GM18517 (cell line): ENCODE results near the gene RASGEF1B.
A peak's percentile ranks its signal among the peaks of the same experiment; 100 is the strongest.
"Not testable (repeated sequence)": the region's sequence is repeated elsewhere in the genome, so short reads cannot be mapped to it uniquely, and the experiment has no call there.

Source experiments
- ATAC-seq: cut with Tn5 transposase; IDR thresholded peaks from one replicate; pipeline ENCODE4 v1.9.1; 2021; ENCODE audit warnings: mild to moderate bottlenecking, moderate library complexity; ENCODE audit not compliant: unreplicated experiment

Gene RASGEF1B

DNA sequence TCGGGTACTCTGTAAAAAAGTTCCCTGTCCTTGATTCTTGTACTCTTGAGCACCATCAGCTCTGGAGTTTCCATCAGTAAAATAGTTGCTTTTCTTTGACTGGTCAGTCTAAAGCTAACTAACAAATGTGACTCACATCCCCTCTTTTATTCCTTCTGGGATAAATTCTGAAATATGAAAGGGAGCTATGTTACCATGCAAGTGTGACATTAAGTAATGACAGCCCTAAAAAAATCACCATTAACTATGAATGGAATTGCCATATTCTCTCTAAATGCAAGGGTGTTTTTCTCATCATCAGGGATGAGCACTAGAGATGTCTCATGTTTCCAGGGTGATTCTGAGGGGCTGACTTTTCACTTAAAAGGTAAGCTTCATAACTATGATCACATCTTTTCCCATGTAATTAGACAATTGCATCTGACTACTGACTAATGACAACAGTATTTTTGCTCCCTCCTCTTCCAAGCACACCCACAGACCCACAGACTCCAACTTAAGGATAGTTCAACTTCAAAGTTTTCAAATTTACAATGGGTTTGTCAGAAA is 26.9 kb upstream of the RASGEF1B start:
- no peak for ATAC-seq

DNA sequence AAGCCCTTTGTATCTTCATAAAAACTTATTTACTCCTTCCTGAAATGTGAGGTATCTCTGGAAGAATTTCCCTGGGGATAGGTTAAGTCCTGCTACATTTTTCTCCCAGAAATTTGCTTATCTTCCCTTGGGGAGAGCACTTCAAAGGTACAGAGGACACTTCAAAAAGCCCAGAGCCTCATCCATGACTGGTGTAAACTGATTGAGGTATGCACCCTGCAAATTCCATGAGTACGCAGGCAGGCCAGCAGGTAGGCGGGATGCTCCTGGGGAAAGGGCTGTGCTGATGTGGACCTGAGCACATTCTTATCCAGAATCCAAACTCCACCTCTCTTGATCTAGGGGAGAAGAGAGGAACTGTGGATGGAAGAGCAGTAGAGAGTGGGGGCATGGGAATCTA is 26.3 kb upstream of the RASGEF1B start:
- ATAC-seq: no peak

DNA sequence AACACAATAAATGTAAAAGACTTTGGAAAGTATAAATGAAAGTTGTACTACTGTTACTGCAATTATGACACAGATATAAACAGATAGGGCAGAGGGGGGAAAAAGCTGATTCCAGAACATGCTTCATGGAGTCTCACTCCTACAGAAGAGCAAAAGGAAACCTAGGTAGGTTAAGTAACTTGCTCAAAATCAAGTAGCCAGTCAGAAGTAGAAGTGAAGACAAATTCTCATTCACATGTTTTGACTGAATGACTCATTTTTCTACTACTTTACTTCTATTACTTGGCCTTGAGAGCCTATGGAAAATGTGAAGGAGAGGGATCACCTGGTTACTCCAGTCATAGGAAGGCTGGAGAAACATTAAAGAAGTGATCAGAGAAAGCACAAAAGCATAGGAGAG is 23.6 kb upstream of the RASGEF1B start:
- ATAC-seq: no peak

DNA sequence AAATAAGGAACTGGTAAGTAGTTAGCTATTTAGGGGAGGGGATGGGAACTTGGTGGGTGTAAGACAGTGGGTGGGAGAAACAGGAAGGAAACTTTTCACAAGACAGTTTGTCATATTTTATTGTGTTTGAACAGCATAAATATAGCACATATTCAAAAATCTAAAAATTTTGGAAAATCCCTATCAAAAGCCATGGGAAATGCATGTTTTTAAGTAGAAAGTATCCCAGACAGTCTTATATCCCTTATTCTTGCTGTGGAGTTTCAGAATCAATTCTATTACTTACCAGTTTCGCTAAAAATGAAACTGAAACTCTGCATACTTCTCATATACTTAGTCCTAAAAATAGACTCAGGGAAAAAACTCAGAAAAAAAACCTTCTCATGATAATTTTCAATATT is 22.3 kb upstream of the RASGEF1B start:
- peak; percentile 89 for ATAC-seq

DNA sequence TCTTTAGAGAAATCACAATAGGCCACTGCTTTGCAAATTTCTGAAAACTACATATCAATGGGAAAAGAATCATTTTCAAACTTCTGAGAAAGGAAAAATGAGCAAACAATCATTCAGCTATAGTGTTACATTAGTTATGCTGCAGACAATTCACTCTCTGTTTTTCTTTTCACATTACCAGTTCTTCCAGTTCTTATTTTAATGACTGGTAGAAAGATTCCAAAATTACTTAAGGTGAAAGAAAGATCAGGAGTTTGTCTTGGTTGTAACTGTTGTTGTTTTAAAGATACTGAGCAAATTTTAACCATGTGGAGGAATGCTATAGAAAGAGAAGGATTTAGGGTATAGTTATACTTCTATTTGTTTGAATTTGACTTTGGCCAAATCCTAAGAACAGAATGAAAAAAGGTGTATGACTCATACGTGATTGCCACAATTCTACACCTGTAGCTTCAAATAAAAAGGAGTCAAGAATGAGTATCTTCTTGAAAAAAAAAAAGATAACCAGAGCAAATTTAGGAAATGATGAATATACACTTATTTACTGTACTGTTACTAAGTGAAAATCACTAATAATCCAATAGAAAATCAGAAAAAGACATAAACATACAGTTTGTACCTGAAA is 21.0 kb upstream of the RASGEF1B start:
- ATAC-seq: no peak

DNA sequence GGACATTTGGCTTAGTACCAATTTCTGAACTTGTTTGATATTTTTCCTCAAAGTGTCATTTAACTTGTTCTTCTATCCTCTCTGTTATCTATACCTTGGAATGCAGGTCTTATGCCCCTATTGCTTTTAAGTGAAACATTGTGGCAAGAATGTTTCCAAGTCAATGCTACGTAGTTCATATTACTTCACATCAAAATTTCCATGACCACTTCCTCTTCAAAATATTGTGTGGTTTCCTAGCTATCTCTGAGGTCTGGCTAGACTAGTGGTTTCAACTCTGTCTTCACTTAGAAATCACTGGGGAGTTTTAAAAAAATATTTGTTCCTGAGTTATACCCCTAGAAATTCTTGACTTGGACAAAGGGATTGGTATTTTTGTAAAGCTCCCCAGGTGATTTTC is 20.2 kb upstream of the RASGEF1B start:
- no peak for ATAC-seq

DNA sequence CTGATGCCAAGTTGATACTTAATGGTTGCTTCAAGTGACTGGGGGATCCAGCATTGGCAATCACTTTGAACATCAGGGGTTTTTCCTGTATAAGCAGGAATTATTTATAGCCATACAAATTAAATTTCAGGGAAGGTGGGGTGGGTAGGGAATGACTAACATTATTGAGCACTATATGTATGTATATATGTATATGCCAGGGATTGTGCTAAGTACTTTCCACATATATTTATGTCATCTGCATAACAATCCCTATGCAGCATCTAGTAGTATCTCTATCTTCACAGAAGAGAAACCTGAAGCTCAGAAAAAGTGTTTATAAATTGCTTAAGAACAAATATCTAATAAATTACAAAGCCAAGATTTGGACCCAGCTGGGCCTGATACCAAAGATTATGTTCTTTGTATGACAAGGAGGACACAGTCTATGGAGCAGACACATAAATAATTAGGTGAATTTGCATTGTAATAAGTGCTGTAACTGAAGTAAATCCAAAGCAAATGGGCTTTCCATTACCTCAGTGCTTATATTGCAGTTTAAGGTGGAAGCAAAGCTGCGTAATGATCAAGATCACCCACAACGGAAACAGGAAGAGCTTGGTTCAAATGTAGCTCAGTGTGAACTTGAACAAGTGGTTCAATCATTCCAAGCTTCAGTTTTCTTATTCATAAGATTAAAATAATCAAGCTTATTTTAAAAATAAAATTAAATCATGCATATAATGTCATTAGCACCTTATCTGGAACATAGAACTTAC is 18.9 kb upstream of the RASGEF1B start:
- no peak for ATAC-seq

DNA sequence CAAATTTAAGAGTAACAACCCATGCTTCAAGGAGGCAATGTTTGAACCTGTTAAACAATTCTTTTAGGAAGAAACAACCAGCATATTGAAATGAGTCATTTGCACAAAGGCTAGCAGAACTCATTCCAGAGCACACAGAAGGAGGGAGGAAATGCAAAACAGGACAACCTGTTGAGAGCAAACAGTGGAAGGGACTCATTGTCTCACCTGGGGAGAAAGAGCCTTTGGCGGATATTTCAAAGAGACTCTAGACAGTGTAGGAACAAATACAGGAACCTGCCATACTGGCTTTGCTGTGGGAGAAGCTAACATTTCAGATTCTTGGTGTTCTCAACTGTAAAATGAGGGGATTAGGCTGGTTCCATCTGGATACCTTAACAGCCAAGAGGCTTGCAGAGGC is 14.8 kb upstream of the RASGEF1B start:
- ATAC-seq: no peak

DNA sequence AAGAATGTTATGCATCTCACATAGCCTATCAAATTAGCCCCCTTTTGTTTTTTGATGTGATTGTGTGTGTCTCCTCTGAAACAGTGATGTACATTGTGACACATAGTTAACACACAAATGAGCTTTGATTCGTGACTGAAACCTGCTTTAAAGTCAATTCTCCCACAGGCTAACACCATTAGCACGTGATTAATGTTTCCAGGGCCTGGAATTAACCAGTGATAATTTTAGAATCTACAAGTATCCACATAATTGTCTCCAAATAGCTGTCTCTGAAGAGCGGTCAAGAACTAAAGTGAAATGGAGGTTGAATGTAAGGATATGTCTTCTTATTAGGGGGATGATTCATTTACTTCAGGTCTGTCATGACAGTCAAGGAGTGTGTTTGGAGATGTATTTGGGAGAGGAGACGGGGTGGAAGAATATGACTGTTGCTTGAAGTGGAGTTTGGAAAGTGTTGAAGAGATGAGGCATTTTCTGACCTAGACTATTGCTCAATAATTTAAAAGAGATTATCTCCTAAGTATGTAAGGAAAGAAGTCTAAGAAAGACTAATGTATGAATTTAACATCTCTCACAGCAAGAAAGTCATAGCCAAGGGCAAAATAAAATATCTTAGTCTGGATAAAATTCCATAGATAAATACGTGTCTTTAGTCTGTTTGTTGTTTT is 13.7 kb upstream of the RASGEF1B start:
- ATAC-seq: no peak

DNA sequence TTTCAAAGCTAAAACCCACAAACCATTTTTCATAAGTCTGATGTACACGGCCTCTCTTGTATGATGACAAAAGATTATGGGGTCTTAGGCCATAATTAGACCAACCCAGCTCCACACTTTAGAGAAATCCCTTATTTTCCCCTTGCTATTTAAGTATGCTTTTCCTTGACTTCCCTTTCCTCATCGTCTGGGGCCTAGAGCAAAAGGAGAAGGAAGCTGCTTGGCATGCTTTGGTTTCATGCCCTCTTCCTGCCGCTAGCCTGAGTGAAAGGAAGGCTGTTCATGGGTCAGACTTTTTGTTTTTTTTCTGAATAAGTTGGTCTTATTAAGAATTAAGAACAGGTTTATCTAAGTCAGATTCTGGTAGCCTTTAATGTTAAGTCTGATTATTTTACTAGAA is 10.6 kb upstream of the RASGEF1B start:
- no peak for ATAC-seq

DNA sequence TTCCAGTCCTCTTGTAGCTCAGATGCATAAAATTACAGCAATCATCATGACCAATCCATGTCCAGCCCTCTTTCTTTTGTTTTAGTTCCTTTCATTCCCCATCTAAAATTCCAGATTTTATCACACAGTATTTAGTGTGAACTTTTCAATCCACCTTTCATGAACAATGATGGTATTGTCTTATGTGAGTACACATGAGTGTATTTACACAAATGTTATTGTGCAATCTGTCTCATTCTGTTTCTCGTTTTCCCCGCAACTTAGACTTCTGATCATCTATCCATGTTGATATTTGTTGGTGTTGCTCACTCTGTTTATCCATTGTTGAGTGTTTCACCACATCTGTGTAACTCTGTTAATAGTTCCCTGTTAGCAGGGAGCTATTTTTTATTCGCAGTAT is 9.4 kb upstream of the RASGEF1B start:
- no peak for ATAC-seq

DNA sequence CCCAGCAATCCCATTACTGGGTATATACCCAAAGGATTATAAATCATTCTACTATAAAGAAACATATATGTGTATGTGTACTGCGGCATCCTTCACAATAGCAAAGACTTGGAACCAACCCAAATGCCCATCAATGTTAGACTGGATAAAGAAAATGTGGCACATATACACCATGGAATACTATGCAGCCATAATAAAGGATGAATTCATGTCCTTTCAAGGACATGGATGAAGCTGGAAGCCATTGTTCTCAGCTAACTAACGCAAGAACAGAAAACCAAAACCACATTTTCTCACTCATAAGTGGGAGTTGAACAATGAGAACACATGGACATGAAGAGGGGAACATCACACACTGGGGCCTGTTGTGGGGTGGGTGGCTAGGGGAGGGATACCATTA is 7.9 kb upstream of the RASGEF1B start:
- ATAC-seq: not testable (repeated sequence)

DNA sequence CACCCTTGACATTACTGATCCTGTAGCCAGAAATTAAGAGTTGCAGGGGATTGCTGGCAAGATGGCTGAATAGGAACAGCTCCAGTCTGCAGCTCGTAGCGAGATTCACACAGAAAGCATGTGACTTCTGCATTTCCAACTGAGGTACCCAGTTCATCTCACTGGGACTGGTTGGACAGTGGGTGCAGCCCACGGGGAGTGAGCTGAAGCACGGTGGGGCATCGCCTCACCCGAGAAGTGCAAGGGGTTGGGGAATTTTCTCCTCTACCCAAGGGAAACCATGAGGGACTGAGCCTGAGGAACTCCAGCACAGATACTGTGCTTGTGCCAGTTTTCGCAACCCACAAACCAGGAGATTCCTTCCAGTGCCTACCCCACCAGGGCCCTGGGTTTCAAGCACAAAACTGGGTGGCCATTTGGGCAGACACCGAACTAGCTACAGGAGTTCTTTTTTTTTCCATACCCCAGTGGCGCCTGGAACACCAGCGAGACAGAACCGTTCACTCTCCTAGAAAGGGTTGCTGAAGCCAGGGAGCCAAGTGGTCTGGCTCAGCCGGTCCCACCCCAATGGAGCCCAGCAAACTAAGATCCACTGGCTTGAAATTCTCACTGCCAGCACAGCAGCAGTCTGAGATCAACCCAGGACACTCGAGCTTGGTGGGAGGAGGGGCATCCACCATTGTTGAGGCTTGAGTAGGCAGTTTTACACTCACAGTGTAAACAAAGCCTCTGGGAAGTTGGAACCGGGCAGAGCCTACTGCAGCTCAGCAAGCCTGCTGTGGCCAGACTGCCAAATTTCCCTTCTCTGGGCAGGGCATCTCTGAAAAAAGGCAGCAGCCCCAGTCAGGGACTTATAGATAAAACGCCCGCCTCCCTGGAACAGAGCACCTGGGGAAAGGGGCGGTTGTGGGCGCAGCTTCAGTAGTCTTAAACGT is 1.9 kb upstream of the RASGEF1B start:
- not testable (repeated sequence) for ATAC-seq

DNA sequence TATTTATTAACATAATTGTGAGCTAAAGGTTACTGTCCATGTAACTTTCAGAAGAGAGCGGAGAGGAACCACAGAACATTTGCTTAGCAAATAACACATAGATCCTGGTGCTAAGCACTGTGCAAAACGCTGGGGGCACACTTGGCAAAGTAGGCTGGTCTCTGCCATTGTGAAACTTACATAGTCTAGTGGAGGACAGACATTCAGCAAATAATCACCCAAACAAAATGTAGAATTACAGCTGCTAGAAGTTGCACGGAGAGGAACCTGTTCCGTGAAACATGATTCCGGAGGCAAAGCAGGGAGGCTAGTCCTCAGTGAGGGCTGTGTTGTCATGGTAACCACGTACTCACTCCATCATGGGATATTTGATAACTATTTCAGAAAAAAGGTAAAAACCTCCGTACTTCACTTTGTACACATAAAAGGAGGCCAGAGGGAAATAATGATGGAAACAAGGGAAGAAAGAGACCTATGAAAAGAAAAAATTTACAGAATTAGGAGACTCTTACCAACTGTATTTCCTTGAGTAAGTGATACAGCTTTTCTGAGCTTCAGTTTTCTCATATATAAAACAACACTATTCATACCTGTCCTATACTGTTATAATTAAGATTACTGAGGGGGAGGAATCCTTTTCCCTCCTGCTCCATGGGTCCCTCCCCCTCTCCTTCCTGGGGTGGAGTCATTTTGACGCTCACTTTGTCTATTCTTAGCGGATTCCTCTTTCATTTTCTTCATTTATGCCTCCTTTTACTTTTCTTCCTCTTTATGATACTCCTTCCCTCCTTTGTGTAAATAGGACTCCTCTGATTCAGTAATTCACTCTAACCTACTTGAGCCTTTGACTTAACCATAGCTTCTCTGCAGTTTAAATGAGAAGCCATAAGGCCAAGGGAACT is 825 bp upstream of the RASGEF1B start:
- peak; percentile 68 for ATAC-seq

DNA sequence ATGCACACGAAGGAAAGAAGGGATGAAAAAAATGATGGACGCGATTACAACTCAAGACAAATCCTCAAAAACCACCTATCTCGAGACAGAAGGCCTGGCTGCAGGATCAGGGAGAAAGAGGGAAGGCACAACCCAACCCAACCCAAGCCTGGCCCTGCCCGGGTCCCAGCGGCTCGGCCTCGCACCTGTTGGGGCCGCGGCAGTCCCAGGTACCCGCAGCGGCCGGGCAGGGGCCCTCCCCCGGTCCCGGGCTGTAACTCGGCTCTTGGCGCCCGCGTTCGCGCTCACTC is 464 bp downstream of the RASGEF1B start:
- ATAC-seq: peak; percentile 9

DNA sequence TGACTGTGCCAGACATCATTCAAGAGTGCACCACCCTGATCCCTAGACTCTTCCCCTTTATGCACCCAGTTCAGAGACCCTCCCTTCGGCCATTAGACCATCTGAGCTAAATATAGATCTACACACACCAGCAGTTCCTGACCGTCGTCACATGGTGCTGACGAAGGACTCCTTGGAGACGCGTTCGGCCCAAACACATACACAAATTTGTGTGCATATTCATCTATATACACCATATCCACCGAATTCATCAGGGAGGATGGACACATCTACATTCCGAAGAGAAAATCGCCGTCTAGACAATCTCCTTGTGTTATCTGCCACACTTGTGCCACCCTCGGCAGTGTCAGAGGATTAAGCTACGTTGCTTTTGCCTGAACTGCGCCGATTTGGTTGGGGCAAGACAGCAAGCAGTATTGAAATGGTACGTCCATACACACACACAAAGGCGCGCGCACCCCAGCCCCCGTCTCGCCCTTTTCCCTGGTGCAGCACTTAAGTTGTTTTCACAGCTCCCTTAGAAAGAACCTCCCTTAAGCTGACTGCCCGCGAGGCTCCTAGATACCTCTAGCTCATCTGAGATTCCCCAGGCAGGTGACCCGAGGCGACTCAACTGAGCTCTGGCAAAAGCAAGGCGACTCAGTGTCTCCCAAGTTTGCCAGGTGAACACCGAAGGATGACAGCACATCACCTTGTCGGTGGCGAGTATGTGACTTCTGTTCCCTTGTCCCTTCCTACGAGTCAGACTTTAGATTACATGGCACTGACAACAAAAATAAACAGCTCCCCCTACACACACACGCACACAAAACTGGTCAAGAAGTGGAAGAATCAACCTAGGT is 1.0 kb downstream of the RASGEF1B start:
- no peak for ATAC-seq

DNA sequence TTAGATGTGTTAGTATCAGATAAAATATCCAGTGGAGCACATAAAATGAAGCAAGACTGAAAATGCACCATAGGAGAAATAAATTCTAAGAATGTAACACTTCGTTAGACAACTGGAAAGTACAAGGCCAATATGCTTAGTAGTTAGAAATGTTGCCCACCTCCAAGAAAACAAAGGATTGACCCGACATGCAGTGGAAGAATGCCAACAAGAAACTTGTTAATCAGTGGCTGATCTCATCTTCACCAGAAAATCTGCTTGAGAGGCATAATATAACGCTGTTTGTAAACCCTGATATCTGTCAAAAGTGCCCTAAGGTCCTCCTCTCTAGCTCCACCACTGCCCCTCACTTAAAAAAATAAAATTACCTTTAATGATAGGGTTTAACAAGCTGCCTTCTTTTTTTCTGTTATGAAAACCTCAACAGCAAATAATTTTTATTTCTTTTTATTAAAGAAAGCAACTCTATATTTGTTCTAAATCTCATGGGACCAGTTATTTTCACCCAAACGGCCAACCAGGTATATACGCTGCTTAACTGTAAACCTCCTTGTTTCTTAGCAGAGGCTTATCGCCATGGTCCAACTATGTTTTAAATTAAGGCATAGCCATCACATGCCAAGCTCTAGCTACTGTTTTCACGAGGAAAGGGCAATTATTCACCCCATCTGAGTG is 1.8 kb downstream of the RASGEF1B start:
- no peak for ATAC-seq

DNA sequence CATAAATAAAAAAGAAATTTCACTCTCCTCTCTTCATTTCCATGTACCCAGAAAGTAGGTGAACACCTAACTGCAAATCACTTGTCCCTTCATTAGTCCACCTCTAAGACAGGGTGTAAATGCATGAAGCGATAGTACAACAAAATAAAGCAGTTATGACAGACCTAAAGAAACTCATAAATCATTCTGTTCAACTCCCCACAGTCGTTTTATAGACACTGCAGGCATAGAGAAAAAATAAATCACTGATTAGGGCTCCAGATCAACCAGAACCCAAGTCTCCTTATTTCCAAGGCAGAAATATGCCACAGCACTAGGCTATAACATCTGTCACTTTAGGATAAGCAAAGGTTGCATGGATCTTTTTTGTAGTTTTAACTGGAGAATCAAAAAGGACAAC is 3.0 kb downstream of the RASGEF1B start:
- ATAC-seq: no peak

DNA sequence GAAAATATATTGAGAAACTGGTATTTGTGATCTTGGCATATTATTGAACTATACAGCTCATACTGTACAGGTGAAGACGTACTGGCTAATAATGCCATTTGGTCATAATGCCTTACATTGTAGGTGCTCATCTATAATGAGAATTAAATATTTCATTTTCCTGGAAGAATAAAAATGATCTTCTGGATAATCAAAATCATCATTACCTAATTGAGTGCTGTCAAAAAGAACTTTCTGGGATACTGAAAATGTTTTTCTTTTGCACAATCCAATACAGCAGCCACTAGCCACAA is 4.1 kb downstream of the RASGEF1B start:
- ATAC-seq: no peak
